Activated CD4-positive, alpha-beta T cell treated with anti-CD3 and anti-CD28 coated beads, Interleukin-2, Interleukin-6, amounts not matched to agents 100 ng/mL and 50 ng/mL, durations not matched to agents 16 hours and 8 hours (primary cell): ENCODE measurements around the gene CALY.

ENCODE experiments used
- DNase-seq: peaks from one replicate; pipeline ENCODE4 v3.0.0-alpha.2; 2020

Gene CALY

DNA sequence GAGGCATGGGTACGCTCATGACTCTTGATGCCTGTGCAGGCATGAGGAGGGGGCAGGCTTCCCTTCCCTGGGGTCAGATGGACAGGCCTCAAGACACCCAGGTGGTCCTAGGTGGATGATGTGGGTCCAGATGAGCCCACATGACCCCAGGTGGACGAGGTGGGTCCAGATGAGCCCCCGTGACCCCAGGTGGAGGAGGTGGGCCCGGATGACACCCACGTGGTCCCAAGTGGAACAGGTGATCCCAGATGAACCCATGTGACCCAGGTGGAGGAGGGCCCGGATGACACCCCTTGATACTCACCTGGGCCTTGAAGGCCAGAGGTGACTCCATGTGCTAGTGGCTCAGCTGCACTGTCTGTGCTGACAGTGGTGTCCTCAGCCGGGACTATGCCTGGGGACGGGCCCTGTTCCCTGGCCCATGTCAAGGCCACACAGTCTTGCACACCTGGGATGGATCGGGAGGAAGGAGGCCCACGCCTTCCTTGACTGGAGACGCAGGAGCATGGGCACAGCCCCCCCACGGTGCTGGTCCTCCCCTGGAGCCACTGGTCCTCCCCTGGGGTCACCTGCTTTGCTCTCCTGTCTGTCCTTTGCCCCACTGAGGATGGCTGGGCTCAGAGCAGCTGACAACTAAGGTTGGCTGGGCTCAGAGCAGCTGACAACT, 13.7 kb upstream of the CALY start:
- no peak for DNase-seq

DNA sequence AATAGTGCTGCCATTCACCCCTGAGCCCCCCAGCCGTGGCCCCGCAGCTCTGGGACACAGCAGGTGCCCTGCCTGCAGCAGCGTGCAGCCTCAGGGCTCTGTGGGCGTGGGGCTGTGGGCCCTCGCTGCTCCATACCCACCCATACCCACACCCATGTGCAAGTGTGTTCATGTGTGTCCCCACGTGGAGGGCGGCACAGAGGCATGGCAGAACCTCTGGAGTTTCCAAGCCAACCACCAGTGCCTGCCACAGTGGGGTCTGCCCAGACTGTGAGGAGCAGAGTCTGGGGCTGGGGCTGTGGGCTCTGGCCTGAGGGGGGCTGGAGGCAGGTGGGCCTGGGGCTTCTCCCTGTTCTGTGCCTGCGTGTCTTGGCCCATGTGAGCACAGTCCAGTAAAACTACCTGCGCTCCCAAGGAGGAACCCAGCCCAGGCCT, 12.9 kb upstream of the CALY start:
- no peak for DNase-seq

DNA sequence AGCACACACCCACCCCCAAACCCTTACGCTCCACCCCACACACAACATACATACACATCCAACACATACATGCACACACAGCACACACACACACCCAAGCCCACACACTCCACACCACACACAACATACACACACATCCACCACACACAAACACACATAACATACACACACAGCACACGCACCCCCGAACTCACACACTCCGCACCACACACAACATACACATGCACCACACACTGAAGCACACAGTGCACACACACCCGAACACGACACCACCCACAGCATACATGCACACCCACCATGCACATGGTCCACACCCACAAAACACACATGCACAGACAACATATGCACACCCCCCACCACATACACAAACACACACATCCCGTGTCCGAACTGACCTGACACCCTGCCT, 12.5 kb upstream of the CALY start:
- DNase-seq, result no peak

DNA sequence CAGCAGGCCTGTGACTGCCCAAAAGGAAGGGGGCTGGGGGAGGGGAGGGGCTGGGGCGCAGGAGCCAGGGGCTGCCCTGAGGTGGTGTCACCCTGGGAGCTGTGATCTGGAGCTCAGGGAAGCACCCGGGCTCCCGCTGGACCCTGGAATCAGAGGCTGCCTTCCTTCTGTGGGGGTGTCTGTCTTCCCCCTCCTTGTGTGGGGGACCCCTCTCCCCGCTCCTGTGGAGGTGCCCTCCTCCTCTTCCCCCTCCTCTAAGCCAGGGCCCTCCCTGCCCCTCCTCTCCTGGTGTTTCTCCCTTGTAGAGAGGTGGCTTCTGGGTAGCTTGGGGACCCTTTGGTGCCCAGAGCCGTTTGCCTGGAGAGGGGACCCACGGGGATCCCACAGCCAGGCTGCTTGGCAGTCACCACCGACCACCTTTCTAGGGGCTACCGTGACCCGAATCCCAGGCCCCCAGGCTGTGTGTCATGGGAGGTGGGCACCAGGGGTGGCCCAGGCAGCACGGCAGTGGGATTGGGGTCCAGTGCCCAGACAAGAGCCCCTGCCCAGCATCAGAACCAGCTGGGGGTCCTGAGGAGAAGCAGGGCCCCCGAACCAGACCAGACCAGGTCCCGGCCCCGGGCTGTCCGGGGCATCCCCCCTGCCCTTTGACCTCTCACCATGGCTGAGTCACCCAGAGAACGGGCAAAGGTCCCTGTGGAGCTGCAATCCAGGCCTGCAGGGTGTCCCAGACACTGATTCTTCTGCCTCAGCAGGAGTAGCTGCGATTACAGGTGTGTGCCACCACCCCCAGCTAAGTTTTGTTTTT, 11.2 kb upstream of the CALY start:
- no peak for DNase-seq

DNA sequence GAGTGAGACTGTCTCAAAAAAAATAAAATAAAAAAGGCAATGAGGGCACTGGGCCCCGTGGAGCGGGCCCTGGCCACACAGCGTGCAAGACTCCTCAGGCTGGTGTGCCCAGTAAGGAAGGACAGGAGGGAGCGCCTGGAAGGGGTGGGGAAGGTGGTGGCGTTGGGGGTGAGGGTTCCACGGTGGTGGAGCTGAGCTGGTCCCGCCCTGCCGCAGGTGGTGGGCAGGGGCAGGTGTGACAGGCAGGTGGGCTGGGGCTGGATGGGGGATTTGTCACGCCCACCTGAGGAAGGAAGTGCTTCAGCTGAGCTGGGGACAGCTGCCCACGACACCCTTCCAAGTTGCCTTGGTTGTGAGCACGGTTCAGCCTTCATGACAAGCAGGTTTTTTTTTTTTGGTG, 9.7 kb upstream of the CALY start:
- DNase-seq, result no peak

DNA sequence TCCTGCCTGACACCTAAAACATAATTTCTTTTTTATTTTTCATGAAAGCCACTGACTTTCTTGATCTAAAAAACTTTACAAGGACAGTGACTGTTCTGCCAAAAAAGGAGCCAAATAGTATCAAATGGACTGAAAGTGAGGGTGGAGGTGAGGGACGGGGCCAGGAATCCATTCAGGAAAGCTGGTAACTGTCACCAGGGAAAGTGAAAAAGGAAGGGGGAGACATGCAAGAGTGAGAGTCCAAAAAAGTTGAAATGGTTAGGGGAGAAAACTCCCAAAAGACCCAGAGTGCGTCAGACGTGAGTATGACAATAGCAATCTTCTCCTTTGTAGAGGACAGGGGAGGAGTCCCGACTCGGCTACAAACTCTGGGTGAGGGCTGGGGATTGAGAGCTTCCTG, 7.5 kb upstream of the CALY start:
- no peak for DNase-seq

DNA sequence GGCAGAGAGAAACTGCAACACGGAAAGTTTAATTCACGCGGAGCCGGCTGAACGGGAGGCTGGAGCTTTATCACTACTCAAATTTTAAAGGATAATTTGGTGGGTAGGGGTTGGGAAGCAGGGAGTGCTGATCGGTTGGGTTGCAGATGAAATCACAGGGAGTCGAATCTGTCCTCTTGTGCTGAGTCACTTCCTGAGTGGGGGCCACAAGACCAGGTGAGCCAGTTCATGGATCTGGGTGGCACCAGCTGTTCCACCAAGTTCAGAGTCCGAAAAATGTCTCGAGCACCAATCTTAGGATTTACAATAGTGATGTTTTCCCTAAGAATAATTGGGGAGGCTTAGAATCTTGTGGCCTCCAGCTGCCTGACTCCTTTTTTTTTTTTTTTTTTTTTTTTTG, 6.9 kb upstream of the CALY start:
- no peak for DNase-seq

DNA sequence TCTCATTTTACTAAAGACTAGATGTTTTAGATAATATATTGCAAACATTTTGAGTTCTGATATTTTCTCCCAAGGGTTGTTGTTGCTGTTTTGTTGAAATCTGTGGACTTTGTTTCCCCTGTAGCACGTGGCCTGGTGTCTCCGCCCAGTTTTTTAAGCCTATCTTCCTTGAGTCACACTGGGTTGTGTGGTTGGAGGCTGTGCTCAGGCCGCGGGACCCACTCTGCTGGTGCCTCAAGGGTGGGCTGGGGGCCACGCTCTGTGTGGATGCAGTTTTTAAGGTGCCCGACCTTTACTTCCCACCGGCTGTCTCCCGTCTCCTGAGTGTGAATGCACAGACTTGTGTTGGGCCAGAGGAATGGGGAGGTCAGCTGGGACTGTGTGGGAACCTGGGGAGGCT, 6.2 kb upstream of the CALY start:
- no peak for DNase-seq

DNA sequence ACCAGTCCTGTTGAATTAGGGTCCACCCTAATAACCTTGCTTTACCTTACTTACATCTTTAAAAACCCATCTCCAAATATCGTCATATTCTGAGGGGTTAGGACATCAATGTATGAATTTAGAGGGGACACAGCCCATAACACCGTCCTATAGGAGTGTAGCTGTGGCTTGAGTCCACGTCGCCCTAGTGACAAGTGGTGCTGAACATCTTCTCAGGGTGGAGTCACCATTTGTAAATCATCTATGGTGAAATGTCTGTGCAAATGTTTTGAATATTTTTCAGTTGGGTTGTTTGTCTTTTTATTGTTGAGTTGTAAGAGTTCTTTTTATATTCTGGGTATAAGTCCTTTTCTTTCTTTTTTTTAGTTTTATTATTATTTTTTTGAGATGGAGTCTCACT, 5.3 kb upstream of the CALY start:
- no peak for DNase-seq

DNA sequence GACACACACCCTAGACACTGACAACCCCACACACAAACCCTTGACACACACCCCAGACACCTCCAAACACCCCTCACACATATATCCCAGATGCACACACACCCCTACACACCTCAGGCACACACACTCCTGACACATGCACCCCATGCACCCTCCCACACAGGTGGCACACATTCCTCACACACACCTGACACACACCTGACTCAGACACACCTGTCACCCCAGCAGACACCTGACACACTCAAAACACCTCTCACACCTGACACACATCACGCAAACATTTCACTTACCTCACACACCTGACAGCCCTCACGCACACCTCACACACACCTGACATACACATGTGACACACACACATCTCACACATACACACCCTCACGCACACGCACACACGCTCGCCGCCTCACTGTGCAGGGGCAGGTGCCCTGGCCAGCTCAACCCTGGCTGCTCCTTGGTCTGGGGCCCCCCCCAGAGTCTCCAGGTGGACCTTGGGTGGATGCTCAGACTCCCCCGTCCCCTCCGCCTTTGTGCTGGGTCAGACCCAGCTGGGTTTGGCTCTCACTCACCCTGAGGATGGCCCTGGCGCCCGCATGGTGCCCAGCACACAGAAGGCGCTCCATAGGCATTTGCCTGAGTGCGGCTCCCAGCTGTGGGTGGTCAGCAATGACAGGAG, 3.1 kb upstream of the CALY start:
- no peak for DNase-seq

DNA sequence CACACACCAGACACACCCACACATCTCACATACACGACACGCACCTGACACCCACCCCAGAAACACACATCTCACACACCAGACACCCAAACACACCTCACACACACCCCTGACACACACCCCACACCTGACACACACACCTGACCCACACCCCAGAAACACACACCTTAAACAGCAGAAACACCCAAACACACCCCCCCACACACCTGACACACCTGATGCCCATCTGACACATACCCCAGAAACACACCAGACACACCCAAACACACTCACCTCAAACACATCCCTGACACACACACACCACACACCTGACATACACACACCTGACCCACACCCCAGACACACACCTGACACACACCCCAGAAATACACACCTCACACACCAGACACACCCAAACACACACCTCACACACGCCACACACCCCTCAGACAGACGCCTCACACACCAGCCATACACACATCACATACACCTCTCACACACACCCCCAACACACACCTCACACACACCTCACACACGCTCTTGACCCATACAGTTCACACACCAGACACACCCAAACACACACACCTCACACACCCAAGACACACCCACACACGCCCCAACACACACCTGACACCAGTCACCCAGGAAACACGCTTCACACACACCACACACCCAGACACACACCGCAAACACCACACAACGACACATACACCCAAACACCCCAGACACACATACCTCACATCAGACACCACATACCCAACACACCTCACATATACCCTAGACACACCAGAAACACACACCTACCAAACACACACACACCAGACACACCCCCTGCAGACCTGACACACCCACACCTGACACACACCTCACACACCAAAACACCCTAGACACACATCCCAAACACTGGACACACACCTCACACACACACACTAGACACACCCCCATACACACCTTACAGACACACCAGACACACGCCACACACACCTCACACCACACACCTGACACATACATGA, 1.7 kb upstream of the CALY start:
- DNase-seq, result no peak

DNA sequence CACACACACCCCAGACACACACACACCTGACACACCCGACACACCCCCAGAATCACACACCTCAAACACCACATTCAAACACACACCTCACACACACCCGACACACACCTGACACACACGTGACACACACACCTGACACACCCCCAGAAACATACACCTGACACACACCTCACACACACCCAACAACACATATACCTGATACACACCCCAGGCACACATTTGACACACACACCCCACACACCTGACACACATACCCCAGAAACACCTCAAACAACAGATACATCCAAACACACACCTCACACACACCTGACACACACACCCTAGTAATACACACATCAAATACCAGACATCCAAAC, 652 bp upstream of the CALY start:
- no peak for DNase-seq

DNA sequence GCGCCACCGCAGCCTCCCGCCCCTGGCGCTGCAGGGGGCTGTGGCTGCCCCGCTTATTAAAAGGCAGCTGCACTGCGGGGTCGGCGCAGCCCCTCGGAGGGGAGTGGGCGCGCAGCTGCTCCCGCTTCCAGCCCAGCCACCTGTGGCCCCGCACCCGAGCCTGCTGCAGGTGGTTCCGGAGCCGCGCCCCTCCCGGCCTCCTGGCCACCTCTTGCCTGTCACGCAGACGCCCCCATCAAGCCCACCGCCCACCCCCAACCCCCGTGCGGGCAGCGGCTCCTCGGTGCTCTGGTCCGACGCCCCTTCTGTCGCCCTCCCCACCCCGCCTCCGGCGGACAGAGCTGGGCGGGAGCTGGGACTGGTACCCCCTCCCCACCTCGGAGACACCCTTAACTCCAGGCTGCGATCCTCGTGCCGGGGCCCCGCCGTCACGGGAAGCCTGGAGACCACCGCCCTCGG, 549 bp downstream of the CALY start:
- no peak for DNase-seq

DNA sequence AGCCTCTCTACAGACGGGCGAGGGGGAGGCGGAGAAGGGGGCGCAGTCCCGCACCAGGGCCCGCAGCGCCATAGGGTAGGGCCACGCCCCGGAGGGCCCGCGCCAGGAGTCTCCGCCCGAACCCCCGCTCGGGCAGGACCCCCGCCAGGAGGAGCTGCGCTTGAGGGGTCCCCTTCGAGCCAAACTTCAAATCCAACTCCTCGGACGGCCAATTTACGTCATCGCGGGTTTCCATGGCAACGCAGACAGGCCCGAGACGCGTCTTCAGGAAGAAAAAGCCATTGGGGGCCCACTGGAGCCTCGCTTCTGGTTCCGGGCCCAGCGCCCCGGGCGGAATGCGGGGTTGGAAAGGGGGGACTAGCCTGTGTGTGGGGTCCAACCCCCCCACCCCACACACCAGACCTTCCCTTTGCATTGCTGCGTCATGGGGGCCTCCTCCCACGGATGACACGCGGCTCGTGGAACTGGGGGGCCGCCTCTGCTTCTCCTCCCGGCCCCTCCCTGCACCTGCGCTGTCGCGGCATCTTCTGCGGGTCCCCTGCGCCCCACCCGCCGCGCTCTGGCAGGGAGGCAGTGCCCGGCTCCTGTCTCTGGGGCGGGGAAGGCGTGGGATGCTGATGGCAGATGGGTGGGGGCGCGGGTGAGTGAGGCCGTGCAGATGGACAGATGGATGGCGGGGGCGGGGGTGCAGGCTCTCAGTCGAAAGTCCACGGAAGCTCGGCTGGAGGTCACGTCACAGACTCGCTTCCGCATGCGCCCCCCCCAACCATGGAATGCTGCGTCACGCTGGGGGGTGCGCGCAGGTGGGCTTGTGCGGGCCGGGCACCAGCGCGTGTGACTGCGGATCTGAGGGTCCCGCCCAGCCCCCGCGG, 1.2 kb downstream of the CALY start:
- DNase-seq, result peak; percentile 62

DNA sequence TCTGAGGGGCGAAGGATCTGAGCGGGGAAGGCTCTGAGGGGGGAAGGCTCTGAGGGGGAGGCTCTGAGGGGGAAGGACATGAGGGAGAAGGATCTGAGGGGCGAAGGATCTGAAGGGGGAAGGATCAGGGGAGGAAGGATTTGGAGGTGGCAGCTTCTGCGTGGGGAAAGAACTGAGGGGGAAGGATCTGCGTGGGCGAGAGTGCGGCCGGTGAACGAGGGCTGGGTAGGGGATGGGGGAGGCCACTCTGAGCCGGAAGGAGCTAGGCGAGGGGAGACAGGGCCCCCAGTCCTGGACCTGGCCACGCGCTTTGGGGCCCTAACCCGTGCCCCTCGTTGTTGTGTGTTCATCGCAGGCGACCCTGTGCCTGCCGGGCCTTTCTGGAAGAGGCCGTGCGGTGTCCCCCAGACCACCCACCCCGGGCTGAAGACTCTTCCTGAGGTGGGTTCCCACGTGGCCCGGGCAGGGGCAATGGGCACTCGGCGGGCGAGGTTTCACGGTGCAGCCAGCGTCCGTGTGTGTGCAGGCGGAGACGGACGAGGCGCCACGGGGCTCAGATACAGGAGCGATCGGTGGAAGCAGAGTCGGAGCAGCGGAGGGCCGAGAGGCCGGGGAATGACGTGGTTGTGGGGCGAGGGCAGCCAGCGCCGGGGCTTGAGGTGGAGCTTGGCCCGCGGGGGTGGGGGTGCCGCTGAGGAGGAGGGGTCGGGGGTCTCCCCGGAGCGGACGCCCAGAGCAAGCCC, 2.0 kb downstream of the CALY start:
- DNase-seq, result peak; percentile 21

DNA sequence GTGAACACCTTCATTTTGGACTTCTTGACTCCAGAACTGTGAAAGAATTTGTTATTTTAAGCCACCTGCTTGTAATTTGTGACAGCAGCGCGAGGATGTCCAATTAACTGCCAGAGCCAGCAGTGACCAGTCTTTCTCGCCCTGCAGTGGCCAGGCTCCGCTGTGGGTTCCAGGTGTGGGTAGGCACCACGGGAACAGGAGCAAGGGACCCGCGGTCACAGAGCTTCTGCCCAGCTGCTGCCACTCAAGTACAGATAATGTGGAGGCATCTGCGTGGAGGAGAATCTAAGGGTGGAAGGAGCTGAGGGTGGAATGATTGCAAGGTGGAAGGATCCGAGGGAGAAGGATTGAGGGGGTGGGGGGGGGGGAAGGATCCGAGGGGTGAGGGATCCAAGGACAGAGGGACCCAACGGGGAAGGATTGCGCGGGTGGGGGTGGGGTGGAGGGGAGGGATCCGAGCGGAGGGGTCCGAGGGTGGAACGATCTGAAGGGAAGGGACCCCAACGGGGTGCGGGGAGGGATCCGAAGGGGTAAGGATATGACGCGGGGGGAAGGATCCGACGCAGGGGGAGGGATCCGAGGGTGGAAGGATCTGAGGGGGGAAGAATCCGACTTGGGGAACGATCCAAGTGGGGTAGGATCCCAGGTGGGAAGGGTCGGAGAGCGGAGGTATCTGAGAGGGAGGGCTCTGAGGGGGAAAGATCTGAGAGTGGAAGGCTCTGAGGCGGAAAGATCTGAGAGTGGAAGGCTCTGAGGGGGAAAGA, 3.6 kb downstream of the CALY start:
- no peak for DNase-seq

DNA sequence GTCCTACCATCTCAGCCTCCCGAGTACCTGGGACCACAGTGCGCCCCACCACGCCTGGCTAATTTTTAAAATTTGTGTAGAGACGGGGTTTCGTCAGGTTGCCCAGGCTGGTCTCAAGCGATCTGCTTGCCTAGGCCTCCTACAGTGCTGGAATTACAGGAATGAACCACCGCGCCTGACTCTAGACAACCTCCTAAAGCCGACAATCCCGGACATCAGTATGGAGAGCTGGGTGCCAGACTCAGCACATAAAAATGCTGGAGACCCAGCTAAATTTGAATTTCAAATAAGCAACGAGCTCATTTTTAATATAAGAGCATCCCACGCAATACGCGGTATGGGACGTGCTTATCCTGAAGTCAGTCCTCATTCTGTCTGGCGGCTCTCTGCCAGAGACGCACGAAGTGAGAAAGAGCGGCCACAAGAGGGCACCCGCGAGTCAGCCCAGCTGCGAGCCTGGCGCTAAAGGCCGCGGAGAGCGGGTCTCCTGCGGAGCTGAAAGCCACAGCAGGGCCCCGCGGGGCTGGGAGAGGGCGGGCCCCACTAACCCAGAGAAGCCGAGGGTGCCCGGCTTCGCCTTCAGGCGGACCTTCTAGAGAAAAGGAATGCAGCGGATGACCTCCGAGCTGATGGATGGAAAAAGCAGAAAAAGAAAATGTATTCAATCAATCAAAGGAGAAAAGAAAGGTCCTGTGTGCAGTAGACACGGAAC, 7.0 kb downstream of the CALY start:
- DNase-seq, result peak; percentile 89

DNA sequence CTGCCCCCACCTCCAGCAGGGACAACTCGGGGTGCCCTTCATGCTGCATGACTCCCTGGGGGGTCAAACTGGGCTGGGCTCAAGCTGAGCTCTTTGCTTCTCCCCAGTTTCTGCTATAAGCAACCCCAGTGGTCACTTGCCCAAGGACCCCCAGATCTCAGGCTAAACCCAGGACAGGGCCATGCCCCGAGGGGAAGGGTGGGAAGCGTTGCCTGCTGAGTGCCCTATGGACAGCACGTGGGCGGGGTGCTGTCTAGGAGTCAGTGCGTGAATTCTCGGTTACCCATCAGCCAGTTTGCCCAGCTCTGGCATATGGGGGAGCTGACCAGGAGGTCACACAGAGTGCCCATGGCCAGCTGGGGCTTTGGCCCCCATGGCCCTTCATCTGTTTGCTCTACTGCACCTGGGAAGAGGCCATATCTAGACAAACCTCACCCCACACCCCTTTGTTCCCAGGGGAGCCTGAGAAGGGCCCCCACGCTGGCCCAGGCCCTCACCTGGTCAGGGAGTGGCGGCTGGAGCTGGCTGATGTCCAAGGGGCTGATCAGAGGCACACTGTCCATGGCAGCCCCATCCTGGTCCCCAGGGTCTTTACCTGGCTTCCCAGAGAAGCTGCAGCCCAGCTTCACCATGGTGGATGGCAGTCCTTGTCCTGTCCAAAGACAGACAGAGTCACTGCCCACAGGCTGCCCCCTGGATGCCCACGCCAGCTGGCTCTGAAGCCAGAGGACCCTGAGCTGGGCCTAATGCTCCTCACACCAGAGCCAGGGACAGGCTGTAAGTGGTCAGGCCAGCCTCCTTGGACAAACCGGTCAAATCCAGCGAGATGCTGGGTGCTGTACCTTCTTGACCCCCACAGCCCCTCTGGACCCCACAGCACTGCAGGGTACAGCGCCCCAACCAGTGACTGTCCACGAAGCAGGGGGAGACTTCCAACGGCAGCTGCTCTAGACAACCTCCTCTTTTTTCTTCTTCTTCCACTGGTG, 8.0 kb downstream of the CALY start:
- no peak for DNase-seq
